ENCODE results near the gene TSR1.

Gene TSR1

GRCh38 chr17:2357237-2357636 is 21.0 kb upstream of the TSR1 start:
- H3K27ac ChIP-seq (replicated peaks; ENCODE audit: low read length), result no peak overlapping the region
- peaks cover 2% of the 10 kb centered on the region for H3K79me1 ChIP-seq (ENCODE audit: low read depth, low read length)
- H4K8ac ChIP-seq (ENCODE audit: low read depth, low read length), result no peak overlapping the region
- no peak overlapping the region for H3K4me2 ChIP-seq (ENCODE audit: insufficient read depth, low read length, poor library complexity, severe bottlenecking)
- H3K4ac ChIP-seq (ENCODE audit: low read length), result no peak overlapping the region
- DNase-seq (ENCODE audit: low spot score), result no peak
- no peak overlapping the region for H3K9ac ChIP-seq (ENCODE audit: low read depth, low read length, poor library complexity)
- no peaks in the 10 kb centered on the region for H3K9me3 ChIP-seq (replicated peaks in 1 of 2; ENCODE audit: control insufficient read depth in 2 of 2, insufficient read depth in 1 of 2, low read depth in 1 of 2, low read length in 2 of 2)
- no peak overlapping the region for H2AK5ac ChIP-seq (ENCODE audit: low read depth, low read length)
- no peak overlapping the region for H3K18ac ChIP-seq (ENCODE audit: low read length)
- H2AFZ ChIP-seq (ENCODE audit: low read length), result no peak overlapping the region
- no peak overlapping the region for H2BK5ac ChIP-seq (ENCODE audit: low read length)
- no peaks in the 10 kb centered on the region for H3K27me3 ChIP-seq (ENCODE audit: control insufficient read depth in 3 of 3, insufficient read depth in 3 of 3, low read depth in 1 of 3, low read length in 3 of 3)
- H3K4me1 ChIP-seq (ENCODE audit: control insufficient read depth in 2 of 2, insufficient read depth in 1 of 2, low read depth in 1 of 2, low read length in 2 of 2), result peaks cover under 1 to 3% of the 10 kb centered on the region in 2 donors
- no peak overlapping the region for H2BK15ac ChIP-seq (ENCODE audit: low read length)
- no peak overlapping the region for H3K14ac ChIP-seq (ENCODE audit: low read length)
- no peak overlapping the region for H2BK12ac ChIP-seq (ENCODE audit: low read length)
- no peak overlapping the region for H3K4me3 ChIP-seq (ENCODE audit: low read length in 2 of 2)
- no peak overlapping the region for H2BK120ac ChIP-seq (ENCODE audit: low read depth, low read length)
- WGBS, 2 donors (ENCODE audit: extremely low coverage in 2 of 2, insufficient read length in 2 of 2, insufficient replicate concordance in 1 of 2), result no CpG with 5 or more reads among the region's 4 CpGs
- H4K91ac ChIP-seq (ENCODE audit: low read depth, low read length, poor library complexity), result no peak overlapping the region
- peaks cover 7 to 26% of the 10 kb centered on the region in 2 donors for H3K36me3 ChIP-seq (replicated peaks in 1 of 2; ENCODE audit: control insufficient read depth in 2 of 2, insufficient read depth in 2 of 2, low read length in 2 of 2)
- H3K23ac ChIP-seq (ENCODE audit: low read depth, low read length, poor library complexity), result no peak overlapping the region

GRCh38 chr17:2354311-2354710 is 18.1 kb upstream of the TSR1 start:
- Histone ChIP-seq H3K4me2 (ENCODE audit: insufficient read depth, low read length, poor library complexity, severe bottlenecking) (no peak overlapping the region), H3K14ac (ENCODE audit: low read length) (no peak overlapping the region), H2BK15ac (ENCODE audit: low read length) (no peak overlapping the region), H2BK12ac (ENCODE audit: low read length) (no peak overlapping the region), H3K9ac (ENCODE audit: low read depth, low read length, poor library complexity) (no peak overlapping the region), H3K4me1 (ENCODE audit: control insufficient read depth in 2 of 2, insufficient read depth in 1 of 2, low read depth in 1 of 2, low read length in 2 of 2) (peaks cover 7 to 14% of the 10 kb centered on the region in 2 donors), H3K36me3 (replicated peaks in 1 of 2; ENCODE audit: control insufficient read depth in 2 of 2, insufficient read depth in 2 of 2, low read length in 2 of 2) (peaks cover 2 to 21% of the 10 kb centered on the region in 2 donors), H4K8ac (ENCODE audit: low read depth, low read length) (no peak overlapping the region), H3K27me3 (ENCODE audit: control insufficient read depth in 3 of 3, insufficient read depth in 3 of 3, low read depth in 1 of 3, low read length in 3 of 3) (no peaks in the 10 kb centered on the region), H3K9me3 (replicated peaks in 1 of 2; ENCODE audit: control insufficient read depth in 2 of 2, insufficient read depth in 1 of 2, low read depth in 1 of 2, low read length in 2 of 2) (no peaks in the 10 kb centered on the region), H2BK5ac (ENCODE audit: low read length) (no peak overlapping the region), H3K27ac (replicated peaks; ENCODE audit: low read length) (no peak overlapping the region), H2AFZ (ENCODE audit: low read length) (no peak overlapping the region), H2BK120ac (ENCODE audit: low read depth, low read length) (no peak overlapping the region), H3K79me1 (ENCODE audit: low read depth, low read length) (peaks cover 5% of the 10 kb centered on the region), H3K4ac (ENCODE audit: low read length) (no peak overlapping the region), H3K4me3 (ENCODE audit: low read length in 2 of 2) (no peak overlapping the region), H2AK5ac (ENCODE audit: low read depth, low read length) (no peak overlapping the region), H3K18ac (ENCODE audit: low read length) (no peak overlapping the region), H4K91ac (ENCODE audit: low read depth, low read length, poor library complexity) (no peak overlapping the region), H3K23ac (ENCODE audit: low read depth, low read length, poor library complexity) (no peak overlapping the region)
- WGBS, 2 donors (ENCODE audit: extremely low coverage in 2 of 2, insufficient read length in 2 of 2, insufficient replicate concordance in 1 of 2), result no CpG with 5 or more reads among the region's 8 CpGs
- DNase-seq (ENCODE audit: low spot score), result no peak

- H2BK12ac ChIP-seq (ENCODE audit: low read length), result peak overlapping the region; percentile 95
- no peak overlapping the region for H2AFZ ChIP-seq (ENCODE audit: low read length)
- peak overlapping the region; percentile 90 for H4K91ac ChIP-seq (ENCODE audit: low read depth, low read length, poor library complexity)
- peaks cover 20 to 22% of the 10 kb centered on the region in 2 donors for H3K4me1 ChIP-seq (ENCODE audit: control insufficient read depth in 2 of 2, insufficient read depth in 1 of 2, low read depth in 1 of 2, low read length in 2 of 2)
- H2AK5ac ChIP-seq (ENCODE audit: low read depth, low read length), result peak overlapping the region; percentile 94
- H3K27me3 ChIP-seq (ENCODE audit: control insufficient read depth in 3 of 3, insufficient read depth in 3 of 3, low read depth in 1 of 3, low read length in 3 of 3), result no peaks in the 10 kb centered on the region
- H3K27ac ChIP-seq (replicated peaks; ENCODE audit: low read length), result peak overlapping the region; percentile 37
- no peak overlapping the region for H3K4me2 ChIP-seq (ENCODE audit: insufficient read depth, low read length, poor library complexity, severe bottlenecking)
- H2BK5ac ChIP-seq (ENCODE audit: low read length), result peak overlapping the region; percentile 59
- H3K18ac ChIP-seq (ENCODE audit: low read length), result peak overlapping the region; percentile 91
- H4K8ac ChIP-seq (ENCODE audit: low read depth, low read length), result peak overlapping the region; percentile 24
- H3K9ac ChIP-seq (ENCODE audit: low read depth, low read length, poor library complexity), result peak overlapping the region; percentile 34
- H3K14ac ChIP-seq (ENCODE audit: low read length), result peak overlapping the region; percentile 38
- peak overlapping the region; percentile 69 for H3K4ac ChIP-seq (ENCODE audit: low read length)
- peaks cover 3% of the 10 kb centered on the region for H3K79me1 ChIP-seq (ENCODE audit: low read depth, low read length)
- no CpG with 5 or more reads among the region's 6 CpGs for WGBS, 2 donors (ENCODE audit: extremely low coverage in 2 of 2, insufficient read length in 2 of 2, insufficient replicate concordance in 1 of 2)
- no peak overlapping the region for H2BK15ac ChIP-seq (ENCODE audit: low read length)
- DNase-seq (ENCODE audit: low spot score), result no peak
- H3K36me3 ChIP-seq (replicated peaks in 1 of 2; ENCODE audit: control insufficient read depth in 2 of 2, insufficient read depth in 2 of 2, low read length in 2 of 2), result peaks cover 2 to 8% of the 10 kb centered on the region in 2 donors
- H3K4me3 ChIP-seq (ENCODE audit: low read length in 2 of 2), result no peak overlapping the region
- H3K23ac ChIP-seq (ENCODE audit: low read depth, low read length, poor library complexity), result peak overlapping the region; percentile 58
- no peak overlapping the region for H2BK120ac ChIP-seq (ENCODE audit: low read depth, low read length)
- no peaks in the 10 kb centered on the region for H3K9me3 ChIP-seq (replicated peaks in 1 of 2; ENCODE audit: control insufficient read depth in 2 of 2, insufficient read depth in 1 of 2, low read depth in 1 of 2, low read length in 2 of 2)
Observed at GRCh38 chr17:2351269-2351668, 15.0 kb upstream of the TSR1 start.

- Histone ChIP-seq H2BK15ac (ENCODE audit: low read length) (no peak overlapping the region), H3K23ac (ENCODE audit: low read depth, low read length, poor library complexity) (no peak overlapping the region), H3K4ac (ENCODE audit: low read length) (no peak overlapping the region), H3K4me3 (ENCODE audit: low read length in 2 of 2) (no peak overlapping the region), H4K91ac (ENCODE audit: low read depth, low read length, poor library complexity) (peak overlapping the region; percentile 41), H3K18ac (ENCODE audit: low read length) (peak overlapping the region; percentile 22), H2BK120ac (ENCODE audit: low read depth, low read length) (peak overlapping the region; percentile 12), H2AFZ (ENCODE audit: low read length) (peak overlapping the region; percentile 50), H2AK5ac (ENCODE audit: low read depth, low read length) (peak overlapping the region; percentile 22), H2BK12ac (ENCODE audit: low read length) (no peak overlapping the region), H3K36me3 (replicated peaks in 1 of 2; ENCODE audit: control insufficient read depth in 2 of 2, insufficient read depth in 2 of 2, low read length in 2 of 2) (peaks cover 13 to 34% of the 10 kb centered on the region in 2 donors), H3K9me3 (replicated peaks in 1 of 2; ENCODE audit: control insufficient read depth in 2 of 2, insufficient read depth in 1 of 2, low read depth in 1 of 2, low read length in 2 of 2) (no peaks in the 10 kb centered on the region), H2BK5ac (ENCODE audit: low read length) (peak overlapping the region; percentile 8), H3K9ac (ENCODE audit: low read depth, low read length, poor library complexity) (peak overlapping the region; percentile 14), H3K4me2 (ENCODE audit: insufficient read depth, low read length, poor library complexity, severe bottlenecking) (peak overlapping the region; percentile 63), H3K14ac (ENCODE audit: low read length) (no peak overlapping the region), H3K79me1 (ENCODE audit: low read depth, low read length) (peaks cover 3% of the 10 kb centered on the region), H3K27ac (replicated peaks; ENCODE audit: low read length) (peak overlapping the region; percentile 96), H4K8ac (ENCODE audit: low read depth, low read length) (no peak overlapping the region), H3K4me1 (ENCODE audit: control insufficient read depth in 2 of 2, insufficient read depth in 1 of 2, low read depth in 1 of 2, low read length in 2 of 2) (peaks cover 20 to 22% of the 10 kb centered on the region in 2 donors), H3K27me3 (ENCODE audit: control insufficient read depth in 3 of 3, insufficient read depth in 3 of 3, low read depth in 1 of 3, low read length in 3 of 3) (no peaks in the 10 kb centered on the region)
- DNase-seq (ENCODE audit: low spot score), result peak; percentile 88
- no CpG with 5 or more reads among the region's 11 CpGs for WGBS, 2 donors (ENCODE audit: extremely low coverage in 2 of 2, insufficient read length in 2 of 2, insufficient replicate concordance in 1 of 2)
Observed at GRCh38 chr17:2347805-2348685, 11.8 kb upstream of the TSR1 start.
